ENCODE data around the gene WDR46.

Gene WDR46

DNA sequence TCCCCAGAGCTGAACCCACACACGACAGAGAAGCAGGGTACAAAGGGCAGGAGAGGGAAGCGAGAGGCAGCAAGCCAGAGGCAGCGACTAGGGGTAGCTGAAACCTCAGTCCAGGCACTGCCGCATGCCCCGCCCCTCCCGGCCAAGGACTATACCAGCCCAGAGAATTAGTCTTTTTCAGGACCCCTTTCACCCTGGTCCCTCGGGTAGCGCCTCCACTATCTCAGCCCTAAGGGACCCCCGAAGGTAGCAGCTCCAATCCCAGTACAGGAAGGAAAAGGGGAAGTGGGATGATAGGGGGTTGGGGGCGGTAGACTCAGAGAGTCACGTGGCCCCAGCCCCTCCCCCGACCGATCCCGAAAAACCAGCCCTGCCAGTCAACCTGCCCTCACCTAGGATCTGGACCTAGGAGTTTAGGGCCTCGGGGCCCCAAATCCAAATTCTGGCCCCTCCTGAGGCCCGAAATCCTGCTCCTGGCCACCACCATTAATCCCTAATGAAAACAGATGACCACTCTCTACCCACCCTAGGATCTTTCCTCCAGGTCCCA is 8.4 kb upstream of the WDR46 start:
- Histone ChIP-seq H3K4me3 (ENCODE audit: low read depth in 1 of 2, low read length in 1 of 2) (peak overlapping the region; percentile 86 to 90), H3K27me3 (no peaks in the 10 kb centered on the region), H3K36me3 (peaks cover 73% of the 10 kb centered on the region), H3K4me1 (ENCODE audit: control insufficient read depth in 1 of 2, insufficient read depth in 1 of 2, low read depth in 1 of 2, low read length in 1 of 2) (peaks cover 33 to 38% of the 10 kb centered on the region in 2 experiments), H3K9me3 (no peaks in the 10 kb centered on the region), H3K27ac (peak overlapping the region; percentile 98)
- TF ChIP-seq, protein P1, sequence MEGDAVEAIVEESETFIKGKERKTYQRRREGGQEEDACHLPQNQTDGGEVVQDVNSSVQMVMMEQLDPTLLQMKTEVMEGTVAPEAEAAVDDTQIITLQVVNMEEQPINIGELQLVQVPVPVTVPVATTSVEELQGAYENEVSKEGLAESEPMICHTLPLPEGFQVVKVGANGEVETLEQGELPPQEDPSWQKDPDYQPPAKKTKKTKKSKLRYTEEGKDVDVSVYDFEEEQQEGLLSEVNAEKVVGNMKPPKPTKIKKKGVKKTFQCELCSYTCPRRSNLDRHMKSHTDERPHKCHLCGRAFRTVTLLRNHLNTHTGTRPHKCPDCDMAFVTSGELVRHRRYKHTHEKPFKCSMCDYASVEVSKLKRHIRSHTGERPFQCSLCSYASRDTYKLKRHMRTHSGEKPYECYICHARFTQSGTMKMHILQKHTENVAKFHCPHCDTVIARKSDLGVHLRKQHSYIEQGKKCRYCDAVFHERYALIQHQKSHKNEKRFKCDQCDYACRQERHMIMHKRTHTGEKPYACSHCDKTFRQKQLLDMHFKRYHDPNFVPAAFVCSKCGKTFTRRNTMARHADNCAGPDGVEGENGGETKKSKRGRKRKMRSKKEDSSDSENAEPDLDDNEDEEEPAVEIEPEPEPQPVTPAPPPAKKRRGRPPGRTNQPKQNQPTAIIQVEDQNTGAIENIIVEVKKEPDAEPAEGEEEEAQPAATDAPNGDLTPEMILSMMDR (IDR thresholded peaks at IDR 0.05): no peak

DNA sequence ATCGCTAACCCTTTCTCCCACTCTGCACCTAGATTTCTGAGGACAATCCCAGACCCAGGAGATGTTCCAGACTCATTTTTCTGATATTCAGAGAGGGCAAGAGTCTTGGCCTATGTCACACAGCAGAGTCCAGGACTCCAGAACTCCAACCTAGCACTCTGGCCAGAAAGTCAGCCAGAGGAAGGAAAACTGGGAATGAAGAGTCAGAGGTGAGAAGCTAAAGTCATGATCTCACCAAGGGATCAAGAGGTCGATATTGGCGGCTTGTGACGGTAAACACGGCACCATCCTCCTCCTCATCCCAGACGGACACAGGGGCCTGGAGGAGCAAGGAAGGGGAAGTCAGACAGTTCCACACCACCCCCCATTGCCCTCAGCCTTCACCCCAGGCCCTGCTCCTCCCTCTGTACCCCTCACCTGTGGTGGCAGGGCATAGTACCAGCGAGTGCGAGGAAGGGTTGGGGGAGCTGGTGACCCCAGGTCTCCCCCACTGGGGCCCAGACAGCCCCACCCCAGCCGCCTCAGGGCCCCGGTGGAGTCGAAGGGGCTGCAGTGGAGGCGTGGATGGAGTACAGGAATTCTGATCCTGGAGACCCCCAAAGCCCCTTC is 7.9 kb upstream of the WDR46 start:
- peak overlapping the region; percentile 98 for H3K27ac ChIP-seq
- H3K9me3 ChIP-seq: no peaks in the 10 kb centered on the region
- peaks cover 73% of the 10 kb centered on the region for H3K36me3 ChIP-seq
- TF ChIP-seq, protein P1 (IDR thresholded peaks at IDR 0.05): no peak
- H3K4me3 ChIP-seq (ENCODE audit: low read depth in 1 of 2, low read length in 1 of 2): peak overlapping the region; percentile 86 to 90
- H3K27me3 ChIP-seq: no peaks in the 10 kb centered on the region
- peaks cover 33 to 38% of the 10 kb centered on the region in 2 experiments for H3K4me1 ChIP-seq (ENCODE audit: control insufficient read depth in 1 of 2, insufficient read depth in 1 of 2, low read depth in 1 of 2, low read length in 1 of 2)

DNA sequence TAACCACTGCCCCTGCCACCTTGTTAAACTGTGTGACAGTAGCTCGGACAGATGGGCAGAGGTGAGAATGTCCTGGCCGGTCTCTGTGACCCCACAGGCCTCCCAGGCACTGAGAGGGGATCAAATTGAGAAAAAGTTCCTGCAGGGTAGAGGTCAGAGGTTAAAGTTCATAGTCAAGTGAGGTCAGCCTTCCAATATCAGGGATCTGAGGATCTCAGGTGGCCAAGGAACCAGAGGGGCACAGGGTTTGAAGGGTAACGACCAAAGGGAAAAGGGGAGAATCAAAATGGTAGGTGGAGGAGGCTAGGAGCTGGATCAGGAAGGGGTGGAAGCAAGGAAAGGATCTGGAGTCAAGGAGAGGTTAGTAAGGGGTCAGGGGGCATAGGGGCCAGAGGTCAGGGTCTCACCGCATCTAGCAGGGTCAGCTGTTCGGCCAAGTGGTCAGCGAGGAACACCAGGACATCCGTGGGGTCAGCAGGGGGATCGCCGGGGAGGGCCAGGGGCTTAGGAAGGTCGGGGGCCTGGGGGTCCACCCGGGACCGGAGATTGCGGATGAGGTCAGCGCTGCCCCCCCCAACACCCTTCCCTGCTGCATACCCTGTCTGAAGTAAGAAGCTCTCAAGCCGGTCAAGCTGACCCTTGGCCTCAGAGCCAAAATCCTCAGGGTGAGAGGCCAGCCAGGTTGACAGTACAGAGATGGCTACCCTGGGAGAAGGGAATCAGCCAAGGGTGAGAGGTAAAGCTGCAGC is 6.8 kb upstream of the WDR46 start:
- TF ChIP-seq, protein P1 (IDR thresholded peaks at IDR 0.05): no peak
- Histone ChIP-seq H3K4me3 (ENCODE audit: low read depth in 1 of 2, low read length in 1 of 2) (no peak overlapping the region), H3K27ac (peak overlapping the region; percentile 98), H3K27me3 (no peaks in the 10 kb centered on the region), H3K4me1 (ENCODE audit: control insufficient read depth in 1 of 2, insufficient read depth in 1 of 2, low read depth in 1 of 2, low read length in 1 of 2) (peaks cover 29 to 33% of the 10 kb centered on the region in 2 experiments), H3K9me3 (no peaks in the 10 kb centered on the region), H3K36me3 (peaks cover 75% of the 10 kb centered on the region)

GRCh38 chr6:33294086-33294823 is 5.2 kb upstream of the WDR46 start:
- Histone ChIP-seq H3K27me3 (no peaks in the 10 kb centered on the region), H3K36me3 (peaks cover 65% of the 10 kb centered on the region), H3K9me3 (no peaks in the 10 kb centered on the region), H3K27ac (no peak overlapping the region), H3K4me1 (ENCODE audit: control insufficient read depth in 1 of 2, insufficient read depth in 1 of 2, low read depth in 1 of 2, low read length in 1 of 2) (peaks cover 30 to 33% of the 10 kb centered on the region in 2 experiments), H3K4me3 (ENCODE audit: low read depth in 1 of 2, low read length in 1 of 2) (no peak overlapping the region)
- TF ChIP-seq, protein P1 (IDR thresholded peaks at IDR 0.05): no peak

- no peaks in the 10 kb centered on the region for H3K27me3 ChIP-seq
- peaks cover 36 to 39% of the 10 kb centered on the region in 2 experiments for H3K4me1 ChIP-seq (ENCODE audit: control insufficient read depth in 1 of 2, insufficient read depth in 1 of 2, low read depth in 1 of 2, low read length in 1 of 2)
- H3K36me3 ChIP-seq: peaks cover 65% of the 10 kb centered on the region
- no peaks in the 10 kb centered on the region for H3K9me3 ChIP-seq
- no peak overlapping the region for H3K4me3 ChIP-seq (ENCODE audit: low read depth in 1 of 2, low read length in 1 of 2)
- TF ChIP-seq, protein P1 (IDR thresholded peaks at IDR 0.05): no peak
- H3K27ac ChIP-seq: peak overlapping the region; percentile 50
Observed at GRCh38 chr6:33292996-33293682, 4.1 kb upstream of the WDR46 start.
